ENCODE data around the gene CADPS2.

CADPS2 gene

GRCh38 chr7:122429926-122430325 is 456.3 kb downstream of the CADPS2 start:
- DNase-seq, result no peak

- DNase-seq, result no peak
Measured at GRCh38 chr7:122425731-122426130, 460.5 kb downstream of the CADPS2 start.

- no peak for DNase-seq
Measured at GRCh38 chr7:122423591-122423990, 462.7 kb downstream of the CADPS2 start.

GRCh38 chr7:122416336-122416735 is 469.9 kb downstream of the CADPS2 start:
- no peak for DNase-seq

- no peak for DNase-seq
Measured at GRCh38 chr7:122415510-122415909, 470.8 kb downstream of the CADPS2 start.

- DNase-seq, result no peak
Measured at GRCh38 chr7:122413339-122413738, 472.9 kb downstream of the CADPS2 start.

GRCh38 chr7:122412883-122413282 is 473.4 kb downstream of the CADPS2 start:
- no peak for DNase-seq

GRCh38 chr7:122412441-122412840 is 473.8 kb downstream of the CADPS2 start:
- no peak for DNase-seq

GRCh38 chr7:122407195-122407594 is 479.1 kb downstream of the CADPS2 start:
- no peak for DNase-seq

- DNase-seq, result no peak
Measured at GRCh38 chr7:122403113-122403512, 483.1 kb downstream of the CADPS2 start.

GRCh38 chr7:122402235-122402634 is 484.0 kb downstream of the CADPS2 start:
- no peak for DNase-seq

GRCh38 chr7:122397381-122397780 is 488.9 kb downstream of the CADPS2 start:
- DNase-seq, result no peak

- no peak for DNase-seq
Measured at GRCh38 chr7:122394512-122394911, 491.7 kb downstream of the CADPS2 start.

- no peak for DNase-seq
Measured at GRCh38 chr7:122384528-122384927, 501.7 kb downstream of the CADPS2 start.

- DNase-seq, result no peak
Measured at GRCh38 chr7:122383934-122384333, 502.3 kb downstream of the CADPS2 start.

GRCh38 chr7:122380992-122381391 is 505.3 kb downstream of the CADPS2 start:
- no peak for DNase-seq

- DNase-seq, result no peak
Measured at GRCh38 chr7:122379491-122379890, 506.8 kb downstream of the CADPS2 start.

- DNase-seq, result no peak
Measured at GRCh38 chr7:122369756-122370155, 516.5 kb downstream of the CADPS2 start.

GRCh38 chr7:122364761-122365280 is 521.4 kb downstream of the CADPS2 start:
- DNase-seq, result no peak

- DNase-seq, result no peak
Measured at GRCh38 chr7:122363144-122363543, 523.1 kb downstream of the CADPS2 start.

- DNase-seq, result no peak
Measured at GRCh38 chr7:122362473-122362872, 523.8 kb downstream of the CADPS2 start.

- DNase-seq, result no peak
Measured at GRCh38 chr7:122354656-122355055, 531.6 kb downstream of the CADPS2 start.

- no peak for DNase-seq
Measured at GRCh38 chr7:122352454-122352853, 533.8 kb downstream of the CADPS2 start.

- no peak for DNase-seq
Measured at GRCh38 chr7:122350701-122351100, 535.6 kb downstream of the CADPS2 start.

- DNase-seq, result no peak
Measured at GRCh38 chr7:122344303-122344620, 542.0 kb downstream of the CADPS2 start.
